Neuronal stem cell (in vitro differentiated cells): ENCODE measurements around the gene SAMD4A.

Experiments used
- DNase-seq: peaks from one replicate; pipeline ENCODE4 v3.0.0-alpha.2; 2013; ENCODE audit warnings: low spot score
- H2AFZ ChIP-seq: one replicate; pipeline ENCODE4 v1.6.1; 2013; ENCODE audit warnings: mild to moderate bottlenecking, low read length, inconsistent platforms
- H2AK5ac ChIP-seq: 2 replicates; pipeline ENCODE4 v1.6.1; 2013; ENCODE audit warnings: low read depth, mild to moderate bottlenecking, inconsistent platforms, low read length, moderate library complexity, mixed read lengths
- H2BK120ac ChIP-seq: 2 replicates; pipeline ENCODE4 v1.6.1; 2013; ENCODE audit warnings: low read depth, mild to moderate bottlenecking, inconsistent platforms, low read length, moderate library complexity, mixed read lengths
- H2BK12ac ChIP-seq: one replicate; pipeline ENCODE4 v1.6.1; 2013; ENCODE audit warnings: low read length, inconsistent platforms
- H2BK15ac ChIP-seq: 2 replicates; pipeline ENCODE4 v1.6.1; 2013; ENCODE audit warnings: mild to moderate bottlenecking, low read length, inconsistent platforms, mixed read lengths
- H2BK5ac ChIP-seq: one replicate; pipeline ENCODE4 v1.6.1; 2013; ENCODE audit warnings: inconsistent platforms, mild to moderate bottlenecking, low read length, moderate library complexity
- H3K14ac ChIP-seq: one replicate; pipeline ENCODE4 v1.6.1; 2013; ENCODE audit warnings: low read length, inconsistent platforms
- H3K18ac ChIP-seq: 2 replicates; pipeline ENCODE4 v1.6.1; 2013; ENCODE audit warnings: low read length, inconsistent platforms
- H3K23ac ChIP-seq: 2 replicates; pipeline ENCODE4 v1.6.1; 2013; ENCODE audit warnings: low read depth, mild to moderate bottlenecking, mixed read lengths, low read length, inconsistent platforms; ENCODE audit not compliant: poor library complexity
- H3K27ac ChIP-seq: replicated peaks from 3 replicates; pipeline ENCODE4 v1.5.1; 2013; ENCODE audit warnings: low read length, inconsistent platforms
- H3K27me3 ChIP-seq, 3 experiments: 2 replicates each; pipeline ENCODE4 v1.6.1; 2013; ENCODE audit warnings: low read length in 3 of 3, mild to moderate bottlenecking in 2 of 3, inconsistent platforms in 1 of 3, low read depth in 1 of 3, mixed read lengths in 1 of 3, moderate library complexity in 1 of 3; ENCODE audit not compliant: control insufficient read depth in 3 of 3, insufficient read depth in 3 of 3
- H3K36me3 ChIP-seq, 2 donors: replicated peaks in 1 of 2; 2 replicates each; pipeline ENCODE4 v1.6.1; 2013; ENCODE audit warnings: low read length in 2 of 2; ENCODE audit not compliant: control insufficient read depth in 2 of 2, insufficient read depth in 2 of 2
- H3K4ac ChIP-seq: 2 replicates; pipeline ENCODE4 v1.6.1; 2013; ENCODE audit warnings: inconsistent platforms, mild to moderate bottlenecking, low read length, moderate library complexity
- H3K4me1 ChIP-seq, 2 donors: 1 replicate in 1 of 2; 2 replicates in 1 of 2; pipeline ENCODE4 v1.6.1; 2013; ENCODE audit warnings: low read length in 2 of 2, low read depth in 1 of 2; ENCODE audit not compliant: control insufficient read depth in 2 of 2, insufficient read depth in 1 of 2
- H3K4me2 ChIP-seq: one replicate; pipeline ENCODE4 v1.6.1; 2013; ENCODE audit warnings: mild to moderate bottlenecking, low read length, inconsistent platforms; ENCODE audit not compliant: insufficient read depth, poor library complexity, severe bottlenecking
- H3K4me3 ChIP-seq, 2 donors: 2 replicates each; pipeline ENCODE4 v1.5.1; 2013; ENCODE audit warnings: low read length in 2 of 2, mild to moderate bottlenecking in 2 of 2, inconsistent platforms in 1 of 2, moderate library complexity in 1 of 2
- H3K79me1 ChIP-seq: one replicate; pipeline ENCODE4 v1.6.1; 2013; ENCODE audit warnings: low read depth, mild to moderate bottlenecking, inconsistent platforms, low read length, moderate library complexity
- H3K9ac ChIP-seq: one replicate; pipeline ENCODE4 v1.6.1; 2013; ENCODE audit warnings: mild to moderate bottlenecking, low read depth, low read length, inconsistent platforms; ENCODE audit not compliant: poor library complexity
- H3K9me3 ChIP-seq, 2 donors: replicated peaks in 1 of 2; 2 replicates each; pipeline versions ENCODE3 to v1.6.1; 2013; ENCODE audit warnings: low read length in 2 of 2, mild to moderate bottlenecking in 2 of 2, inconsistent platforms in 1 of 2, low read depth in 1 of 2, mixed read lengths in 1 of 2, moderate library complexity in 1 of 2; ENCODE audit not compliant: control insufficient read depth in 2 of 2, insufficient read depth in 1 of 2
- H4K8ac ChIP-seq: one replicate; pipeline ENCODE4 v1.6.1; 2013; ENCODE audit warnings: low read depth, mild to moderate bottlenecking, inconsistent platforms, low read length, moderate library complexity
- H4K91ac ChIP-seq: one replicate; pipeline ENCODE4 v1.6.1; 2013; ENCODE audit warnings: low read length, low read depth, mild to moderate bottlenecking, inconsistent platforms; ENCODE audit not compliant: poor library complexity
- WGBS, 2 donors: extraction: QIAGEN DNeasy Blood & Tissue Kit; methylation state at CpG; one replicate each; pipeline ENCODE4 v1.1.7; 2013; ENCODE audit warnings: missing lambda C conversion rate in 2 of 2, mixed read lengths in 1 of 2; ENCODE audit not compliant: insufficient read length in 2 of 2, insufficient replicate concordance in 1 of 2; ENCODE audit errors: extremely low coverage in 2 of 2; 5-methylcytosine and 5-hydroxymethylcytosine counted together

SAMD4A gene

DNA sequence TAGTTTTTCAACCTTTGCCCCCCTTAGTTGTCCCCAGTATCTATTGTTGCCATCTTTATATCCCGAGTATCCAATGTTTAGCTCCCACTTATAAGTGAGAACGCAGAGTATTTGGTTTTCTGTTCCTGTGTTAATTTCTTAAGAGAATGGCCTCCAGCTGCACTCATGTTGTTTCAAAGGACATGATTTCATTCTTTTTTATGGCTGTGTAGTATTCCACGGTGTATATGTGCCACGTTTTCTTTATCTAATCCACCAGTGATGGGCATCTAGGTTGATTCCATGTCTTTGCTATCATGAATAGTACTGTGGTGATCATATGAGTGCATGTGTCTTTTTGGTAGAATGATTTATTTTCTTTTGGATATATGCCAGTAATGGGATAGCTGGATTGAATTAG is 263.7 kb downstream of the SAMD4A start:
- Histone ChIP-seq H3K4me3 (no peak overlapping the region), H3K27ac (no peak overlapping the region), H2BK12ac (no peak overlapping the region), H4K8ac (no peak overlapping the region), H2BK5ac (no peak overlapping the region), H4K91ac (no peak overlapping the region), H3K27me3 (peaks cover 0 to 2% (median 0%) of the 10 kb centered on the region in 3 experiments), H3K4me1 (no peaks in the 10 kb centered on the region), H2BK15ac (no peak overlapping the region), H3K79me1 (no peaks in the 10 kb centered on the region), H2AFZ (no peak overlapping the region), H3K18ac (no peak overlapping the region), H3K23ac (no peak overlapping the region), H3K9ac (no peak overlapping the region), H3K9me3 (peaks cover 0 to 3% of the 10 kb centered on the region in 2 donors), H3K4me2 (no peak overlapping the region), H3K14ac (no peak overlapping the region), H3K4ac (no peak overlapping the region), H2AK5ac (no peak overlapping the region), H2BK120ac (no peak overlapping the region), H3K36me3 (no peaks in the 10 kb centered on the region)
- no peak for DNase-seq
- whole genome bisulfite sequencing, 2 donors: no CpG with 5 or more reads among the region's 4 CpGs

DNA sequence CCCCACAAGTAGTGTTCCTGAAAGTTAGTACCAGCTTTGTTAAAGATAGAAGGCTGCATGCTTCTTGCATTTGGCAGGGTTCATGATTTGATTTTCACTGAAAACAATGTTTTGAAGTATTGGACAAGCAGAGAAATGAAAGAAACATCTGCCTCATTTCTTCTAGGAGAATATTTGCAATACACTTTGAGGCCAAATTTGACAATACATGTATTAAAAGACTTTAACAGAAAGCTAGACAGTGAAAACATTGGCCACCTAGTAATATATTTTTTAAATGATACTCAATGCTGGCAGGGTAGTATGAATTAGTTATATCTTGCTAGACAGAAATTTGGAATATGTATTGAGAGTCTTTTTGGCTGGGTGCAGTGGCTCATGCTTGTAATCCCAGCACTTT is 267.2 kb downstream of the SAMD4A start:
- H3K23ac ChIP-seq: no peak overlapping the region
- no peak overlapping the region for H3K18ac ChIP-seq
- H3K14ac ChIP-seq: no peak overlapping the region
- no peak overlapping the region for H3K4me3 ChIP-seq
- H3K4ac ChIP-seq: no peak overlapping the region
- H4K91ac ChIP-seq: no peak overlapping the region
- H4K8ac ChIP-seq: no peak overlapping the region
- no peak overlapping the region for H2BK12ac ChIP-seq
- no peaks in the 10 kb centered on the region for H3K79me1 ChIP-seq
- H3K36me3 ChIP-seq: no peaks in the 10 kb centered on the region
- H2BK5ac ChIP-seq: no peak overlapping the region
- no peak overlapping the region for H2BK120ac ChIP-seq
- H3K4me1 ChIP-seq: peaks cover 0 to 2% of the 10 kb centered on the region in 2 donors
- no peak overlapping the region for H2BK15ac ChIP-seq
- H3K9ac ChIP-seq: no peak overlapping the region
- no peak overlapping the region for H2AK5ac ChIP-seq
- no peak overlapping the region for H3K27ac ChIP-seq
- peaks cover 0 to 2% (median 0%) of the 10 kb centered on the region in 3 experiments for H3K27me3 ChIP-seq
- no peak for DNase-seq
- H3K4me2 ChIP-seq: no peak overlapping the region
- no peak overlapping the region for H2AFZ ChIP-seq
- no peaks in the 10 kb centered on the region for H3K9me3 ChIP-seq

DNA sequence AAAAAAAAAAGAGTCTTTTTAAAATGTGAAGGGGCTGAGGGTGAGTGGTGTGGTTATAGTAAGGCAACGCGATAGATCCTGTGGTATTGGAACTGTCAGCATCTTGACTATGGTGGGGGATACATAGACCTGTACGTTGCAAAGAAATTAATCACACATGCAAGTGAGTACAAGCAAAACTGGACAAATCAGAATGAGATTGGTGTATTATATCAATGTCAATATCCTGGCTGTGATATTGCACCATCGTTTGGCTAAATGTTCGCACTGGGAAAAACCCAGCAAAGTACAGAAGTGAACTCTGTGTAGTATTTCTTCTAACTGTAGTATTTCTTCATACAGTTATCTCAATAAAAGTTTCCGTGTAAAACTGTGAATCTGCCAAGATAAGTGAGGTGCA is 267.8 kb downstream of the SAMD4A start:
- no CpG with 5 or more reads among the region's 6 CpGs for WGBS, 2 donors
- peaks cover 0 to 2% (median 0%) of the 10 kb centered on the region in 3 experiments for H3K27me3 ChIP-seq

DNA sequence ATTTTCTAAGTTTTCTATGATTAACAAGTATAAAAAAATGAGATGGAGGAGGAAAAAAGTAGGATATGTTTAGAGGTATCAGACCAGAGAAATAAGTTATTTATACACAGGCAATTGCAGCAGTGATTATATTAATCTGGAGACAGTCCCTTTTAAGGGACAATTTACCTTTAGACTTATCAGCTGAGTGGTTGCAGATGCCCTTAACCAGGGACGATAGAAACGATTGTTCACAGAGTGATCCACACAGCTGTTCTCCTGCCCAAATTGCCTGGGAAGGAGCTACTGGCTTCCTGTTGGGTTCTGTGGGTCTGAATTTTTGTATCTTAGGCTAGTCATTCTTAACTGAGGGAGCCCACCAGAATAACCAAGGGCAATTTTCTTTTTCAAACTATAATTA is 269.3 kb downstream of the SAMD4A start:
- H2BK12ac ChIP-seq: no peak overlapping the region
- no peaks in the 10 kb centered on the region for H3K79me1 ChIP-seq
- no peak overlapping the region for H2BK5ac ChIP-seq
- H3K14ac ChIP-seq: no peak overlapping the region
- H3K4me1 ChIP-seq: peaks cover 0 to 2% of the 10 kb centered on the region in 2 donors
- H3K36me3 ChIP-seq: no peaks in the 10 kb centered on the region
- no peak overlapping the region for H3K4me2 ChIP-seq
- H4K8ac ChIP-seq: no peak overlapping the region
- WGBS, 2 donors: no CpG with 5 or more reads among the region's 2 CpGs
- H2AFZ ChIP-seq: no peak overlapping the region
- no peak overlapping the region for H3K18ac ChIP-seq
- no peak overlapping the region for H3K4ac ChIP-seq
- no peaks in the 10 kb centered on the region for H3K9me3 ChIP-seq
- H3K9ac ChIP-seq: no peak overlapping the region
- no peak overlapping the region for H4K91ac ChIP-seq
- H3K4me3 ChIP-seq: no peak overlapping the region
- no peak overlapping the region for H3K27ac ChIP-seq
- H2BK15ac ChIP-seq: no peak overlapping the region
- no peak overlapping the region for H3K23ac ChIP-seq
- no peak for DNase-seq
- H2AK5ac ChIP-seq: no peak overlapping the region
- peaks cover 0 to 2% (median 0%) of the 10 kb centered on the region in 3 experiments for H3K27me3 ChIP-seq
- no peak overlapping the region for H2BK120ac ChIP-seq

More for the DNA sequence above, 267.8 kb downstream of the SAMD4A start:
- no peak overlapping the region for H3K4me3 ChIP-seq
- H4K91ac ChIP-seq: no peak overlapping the region
- H2BK120ac ChIP-seq: no peak overlapping the region
- H3K14ac ChIP-seq: no peak overlapping the region
- H3K9me3 ChIP-seq: no peaks in the 10 kb centered on the region
- H4K8ac ChIP-seq: no peak overlapping the region
- no peak overlapping the region for H3K23ac ChIP-seq
- no peak overlapping the region for H3K9ac ChIP-seq
- no peak for DNase-seq
- no peak overlapping the region for H3K27ac ChIP-seq
- H2AK5ac ChIP-seq: no peak overlapping the region
- H3K4me2 ChIP-seq: no peak overlapping the region
- no peak overlapping the region for H3K4ac ChIP-seq
- no peaks in the 10 kb centered on the region for H3K79me1 ChIP-seq
- H2AFZ ChIP-seq: no peak overlapping the region
- no peak overlapping the region for H2BK15ac ChIP-seq
- H2BK5ac ChIP-seq: no peak overlapping the region
- no peak overlapping the region for H3K18ac ChIP-seq
- no peaks in the 10 kb centered on the region for H3K36me3 ChIP-seq
- no peak overlapping the region for H2BK12ac ChIP-seq
- peaks cover 0 to 2% of the 10 kb centered on the region in 2 donors for H3K4me1 ChIP-seq
